Activated CD8-positive, alpha-beta memory T cell treated with anti-CD3 and anti-CD28 coated beads, Interleukin-2, amount 50 U/mL, for 1 hour (primary cell): ENCODE data around the gene SETD5.
A peak's percentile ranks its signal among the peaks of the same experiment; 100 is the strongest.

Source experiments
- DNase-seq: peaks from one replicate; pipeline ENCODE4 v3.0.0-alpha.2; 2020; ENCODE audit errors: extremely low read depth

The SETD5 gene

DNA sequence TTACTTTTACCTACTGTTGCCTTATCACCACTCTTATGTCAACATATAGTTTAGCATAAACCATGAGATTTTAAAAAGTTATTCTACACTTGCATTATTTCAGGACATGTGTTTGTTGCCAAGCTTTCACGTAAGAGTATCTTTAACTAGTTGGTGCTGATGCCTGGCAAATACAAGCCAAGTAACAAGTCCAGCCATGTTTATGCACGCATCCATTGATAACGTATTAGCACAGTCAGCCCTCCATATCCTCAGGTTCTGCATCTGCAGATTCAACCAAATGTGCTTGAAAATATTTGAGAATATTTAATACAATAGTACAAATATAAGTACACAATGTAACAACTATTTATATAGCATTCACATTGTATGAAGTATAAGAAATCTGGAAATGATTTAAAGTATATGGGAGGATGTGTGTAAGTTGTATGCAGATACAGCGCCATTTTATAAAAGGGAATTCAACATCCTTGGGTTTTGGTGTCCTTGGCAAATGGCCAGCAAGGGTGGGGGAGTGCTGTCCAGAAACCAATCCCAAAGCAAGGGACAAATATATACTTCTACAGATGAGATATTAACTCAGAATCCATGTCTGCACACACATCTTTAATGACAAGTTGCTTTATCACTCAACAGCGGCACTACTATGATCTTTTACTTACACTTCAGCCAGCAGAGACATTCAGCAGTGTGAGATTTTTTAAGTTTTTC lies 8.7 kb upstream of the SETD5 start:
- DNase-seq = no peak

- no peak for DNase-seq
Observed at GRCh38 chr3:9390265-9390888, 7.0 kb upstream of the SETD5 start.

DNA sequence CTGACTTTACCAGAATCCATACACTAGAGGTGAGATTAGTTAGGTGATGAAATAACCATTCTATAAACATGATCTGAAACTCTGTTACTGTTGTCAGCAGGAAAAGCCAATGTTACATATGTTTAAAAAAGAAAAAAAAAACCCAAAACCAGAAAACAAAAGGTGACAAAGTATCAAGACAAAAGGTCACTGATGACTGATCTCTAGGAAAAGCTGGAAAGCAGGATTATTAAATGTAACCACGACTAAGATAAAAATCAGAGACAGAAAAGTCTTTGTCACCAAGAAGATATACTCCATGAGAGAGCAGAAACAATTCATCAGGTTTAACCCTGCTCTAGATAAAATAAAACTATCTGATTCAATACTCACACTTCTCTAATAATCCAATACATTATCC lies 5.4 kb upstream of the SETD5 start:
- DNase-seq = no peak

GRCh38 chr3:9395570-9396300 lies 1.7 kb upstream of the SETD5 start:
- DNase-seq = no peak

GRCh38 chr3:9396301-9396631 lies 1.1 kb upstream of the SETD5 start:
- DNase-seq = peak; percentile 61

- DNase-seq = peak; percentile 94
Observed at GRCh38 chr3:9396632-9397331, 633 bp upstream of the SETD5 start.

GRCh38 chr3:9397906-9398699 lies 688 bp downstream of the SETD5 start:
- no peak for DNase-seq

DNA sequence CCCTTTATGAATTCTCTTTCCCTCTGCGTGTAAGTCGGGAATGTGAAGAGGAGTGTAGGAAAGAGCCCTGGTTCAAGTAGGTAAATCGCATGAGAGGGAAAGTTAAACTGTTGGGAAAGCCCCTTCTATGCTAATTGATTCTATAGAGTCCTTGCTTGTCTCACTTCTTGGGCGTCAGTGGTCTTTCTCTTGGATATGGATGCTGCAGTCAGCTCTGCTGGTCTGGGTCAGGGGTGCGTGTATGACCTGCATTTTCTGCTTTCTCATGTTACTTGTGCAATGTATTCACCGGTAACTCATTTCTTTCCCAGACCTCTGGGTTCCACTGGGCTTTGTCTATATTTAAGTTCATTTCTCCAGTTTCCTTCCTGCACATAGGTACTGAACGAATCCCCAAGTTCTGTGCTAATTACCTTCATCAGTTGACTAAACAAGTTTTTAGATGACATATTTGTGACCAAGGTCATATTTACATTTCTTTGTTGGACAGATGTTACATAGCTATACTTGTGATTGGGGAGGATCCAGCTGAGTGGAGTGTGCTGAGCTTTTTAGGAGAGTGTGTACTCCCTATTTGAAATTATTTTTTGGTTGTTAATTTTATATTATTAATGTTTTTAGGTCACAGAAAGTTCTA lies 1.4 kb downstream of the SETD5 start:
- DNase-seq = no peak

GRCh38 chr3:9399337-9399703 lies 1.9 kb downstream of the SETD5 start:
- no peak for DNase-seq

GRCh38 chr3:9399746-9400145 lies 2.3 kb downstream of the SETD5 start:
- DNase-seq = no peak

GRCh38 chr3:9400616-9401015 lies 3.2 kb downstream of the SETD5 start:
- DNase-seq = no peak

DNA sequence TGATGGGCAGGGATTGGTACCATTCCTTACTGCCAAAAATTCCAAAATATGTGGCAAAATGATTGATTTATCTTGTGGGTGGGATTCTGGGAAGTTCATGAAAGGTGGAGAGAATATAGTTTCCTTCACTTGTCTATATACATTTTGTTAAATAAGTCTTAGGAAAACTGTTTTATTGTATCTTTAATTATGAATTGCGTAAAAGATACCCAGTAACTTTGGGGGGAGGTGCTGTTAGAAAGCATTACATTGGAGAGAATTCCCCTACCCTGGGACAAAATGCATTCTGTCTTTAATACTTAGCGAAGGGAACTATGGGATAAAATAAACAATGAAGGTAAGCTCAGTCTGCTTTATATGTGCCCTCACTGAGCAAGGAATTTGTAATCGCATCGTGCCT lies 4.6 kb downstream of the SETD5 start:
- no peak for DNase-seq

- DNase-seq = no peak
Observed at GRCh38 chr3:9402410-9403228, 5.2 kb downstream of the SETD5 start.

DNA sequence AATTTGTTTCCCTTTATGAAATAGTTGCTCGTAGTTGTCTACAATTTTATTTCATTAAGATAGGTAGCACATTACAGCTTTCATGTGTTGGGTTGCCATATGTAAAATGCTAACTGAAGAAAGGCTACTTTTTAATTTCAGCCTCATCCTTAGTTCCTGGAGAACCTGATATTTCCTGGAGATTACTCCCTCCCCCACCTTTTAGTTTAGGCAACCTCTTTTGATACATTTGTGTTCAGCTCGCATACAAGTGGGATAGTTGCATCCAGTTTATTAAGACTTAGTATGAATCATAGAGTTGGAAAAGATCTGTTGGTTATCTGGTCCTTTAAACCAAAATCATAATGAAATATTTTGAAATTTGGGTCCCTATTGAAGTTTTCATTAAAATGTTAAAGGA lies 6.0 kb downstream of the SETD5 start:
- DNase-seq = no peak

GRCh38 chr3:9404680-9405079 lies 7.3 kb downstream of the SETD5 start:
- DNase-seq = no peak

DNA sequence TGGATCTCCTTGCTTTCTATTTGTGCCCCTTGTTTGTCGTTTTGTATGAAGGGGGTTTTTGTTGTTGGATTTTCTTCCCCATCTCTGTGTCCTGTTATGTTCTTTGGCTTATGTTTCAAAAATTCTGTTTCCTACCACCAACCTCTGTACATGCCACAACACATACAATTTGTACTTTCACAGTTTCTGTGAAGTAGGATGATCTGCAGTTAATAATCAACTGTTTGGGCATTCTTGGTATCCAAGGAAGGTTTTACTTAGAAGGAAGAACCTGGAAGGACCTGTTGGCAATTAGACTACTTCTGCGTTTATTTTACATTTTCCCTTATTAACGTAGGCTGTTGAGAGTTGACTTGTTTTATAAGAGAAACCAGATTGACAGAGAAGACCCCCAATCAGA lies 8.3 kb downstream of the SETD5 start:
- no peak for DNase-seq

- no peak for DNase-seq
Observed at GRCh38 chr3:9406856-9407626, 9.6 kb downstream of the SETD5 start.

GRCh38 chr3:9408061-9408460 lies 10.6 kb downstream of the SETD5 start:
- no peak for DNase-seq

GRCh38 chr3:9408546-9408945 lies 11.1 kb downstream of the SETD5 start:
- no peak for DNase-seq
